Liver (tissue), 9 donors: Measurements from ENCODE around the gene TEK. TPM values are rescaled to one million over a fixed set of nuclear protein-coding genes. Genes with fewer than 3 reads are reported as not detected.

Experiments
- DNase-seq: peaks from one replicate; pipeline ENCODE4 v3.0.0-alpha.2; 2017; ENCODE audit warnings: low spot score
- H3K27ac ChIP-seq, 2 donors: one replicate each; pipeline ENCODE4 v1.7.0; 2013; ENCODE audit warnings: inconsistent platforms in 2 of 2, low read length in 2 of 2, control low read depth in 1 of 2, low read depth in 1 of 2, mild to moderate bottlenecking in 1 of 2
- H3K27me3 ChIP-seq, 4 donors: one replicate each; pipeline versions ENCODE4 v1.6.1 to v1.7.0; 2013; ENCODE audit warnings: low read length in 3 of 4, inconsistent platforms in 1 of 4, mild to moderate bottlenecking in 1 of 4, moderate library complexity in 1 of 4; ENCODE audit not compliant: control insufficient read depth in 4 of 4, insufficient read depth in 4 of 4
- H3K36me3 ChIP-seq, 4 donors: one replicate each; pipeline versions ENCODE4 v1.6.1 to v1.7.0; 2013; ENCODE audit warnings: low read length in 3 of 4, mild to moderate bottlenecking in 3 of 4, low read depth in 1 of 4, moderate library complexity in 1 of 4; ENCODE audit not compliant: control insufficient read depth in 4 of 4, insufficient read depth in 3 of 4
- H3K4me1 ChIP-seq, 4 donors: one replicate each; pipeline versions ENCODE4 v1.6.1 to v1.7.0; 2013; ENCODE audit warnings: low read length in 3 of 4, mild to moderate bottlenecking in 3 of 4, moderate library complexity in 1 of 4; ENCODE audit not compliant: control insufficient read depth in 4 of 4, insufficient read depth in 4 of 4
- H3K4me3 ChIP-seq, 3 donors: one replicate each; pipeline versions ENCODE4 v1.6.1 to v1.7.0; 2013; ENCODE audit warnings: low read length in 3 of 3, control low read depth in 1 of 3, low read depth in 1 of 3, mild to moderate bottlenecking in 1 of 3
- H3K9ac ChIP-seq, 2 donors: one replicate each; pipeline ENCODE4 v1.7.0; 2013; ENCODE audit warnings: low read length in 2 of 2, mild to moderate bottlenecking in 2 of 2, moderate library complexity in 2 of 2, control low read depth in 1 of 2, low read depth in 1 of 2
- H3K9me3 ChIP-seq, 4 donors: one replicate each; pipeline versions ENCODE4 v1.6.1 to v1.7.0; 2013; ENCODE audit warnings: low read length in 3 of 4; ENCODE audit not compliant: control insufficient read depth in 4 of 4
- ATF3 ChIP-seq: IDR thresholded peaks from 2 replicates; pipeline ENCODE4 v1.6.1; 2016; ENCODE audit warnings: antibody characterized with exemption
- CTCF ChIP-seq: fragments of 150-350 bp; IDR thresholded peaks from 2 replicates; pipeline ENCODE4 v1.5.1; 2017; ENCODE audit warnings: improper control_type of control experiment, low read depth, low read length; ENCODE audit not compliant: missing input control
- EGR1 ChIP-seq, 2 donors: IDR thresholded peaks; 2 replicates each; pipeline ENCODE4 v1.6.1; 2016 to 2018; ENCODE audit warnings: antibody characterized with exemption in 2 of 2, low read depth in 2 of 2
- FOXA1 ChIP-seq: IDR thresholded peaks from 2 replicates; pipeline ENCODE4 v1.6.1; 2016; ENCODE audit warnings: antibody characterized with exemption
- FOXA2 ChIP-seq: IDR thresholded peaks from 2 replicates; pipeline ENCODE4 v1.6.1; 2016; ENCODE audit warnings: antibody characterized with exemption
- HNF4A ChIP-seq, 2 donors: conservative IDR thresholded peaks; 2 replicates each; pipeline ENCODE4 v1.6.1; 2016; ENCODE audit warnings: antibody characterized with exemption in 2 of 2, mild to moderate bottlenecking in 2 of 2
- HNF4G ChIP-seq: IDR thresholded peaks from 2 replicates; pipeline ENCODE4 v1.6.1; 2016; ENCODE audit warnings: antibody characterized with exemption
- JUND ChIP-seq, 2 donors: IDR thresholded peaks; 2 replicates each; pipeline ENCODE4 v1.6.1; 2016; ENCODE audit warnings: antibody characterized with exemption in 2 of 2
- MAX ChIP-seq: IDR thresholded peaks from 2 replicates; pipeline ENCODE4 v1.6.1; 2016; ENCODE audit warnings: antibody characterized with exemption
- NR2F2 ChIP-seq: IDR thresholded peaks from 2 replicates; pipeline ENCODE4 v1.6.1; 2016; ENCODE audit warnings: antibody characterized with exemption
- RAD21 ChIP-seq, 2 donors: IDR thresholded peaks; 2 replicates each; pipeline ENCODE4 v1.6.1; 2016; ENCODE audit warnings: antibody characterized with exemption in 2 of 2, mild to moderate bottlenecking in 2 of 2
- REST ChIP-seq: IDR thresholded peaks from 2 replicates; pipeline ENCODE4 v1.6.1; 2016; ENCODE audit warnings: antibody characterized with exemption, mild to moderate bottlenecking
- RXRA ChIP-seq, 2 donors: IDR thresholded peaks; 2 replicates each; pipeline ENCODE4 v1.6.1; 2017 to 2018; ENCODE audit warnings: antibody characterized with exemption in 2 of 2, mild to moderate bottlenecking in 1 of 2
- SP1 ChIP-seq: IDR thresholded peaks from 2 replicates; pipeline ENCODE4 v1.6.1; 2018; ENCODE audit warnings: antibody characterized with exemption, mild to moderate bottlenecking
- TAF1 ChIP-seq: conservative IDR thresholded peaks from 2 replicates; pipeline ENCODE4 v1.6.1; 2016; ENCODE audit warnings: antibody characterized with exemption, mild to moderate bottlenecking
- YY1 ChIP-seq: IDR thresholded peaks from 2 replicates; pipeline ENCODE4 v1.6.1; 2016; ENCODE audit warnings: antibody characterized with exemption, mild to moderate bottlenecking
- ZBTB33 ChIP-seq: IDR thresholded peaks from 2 replicates; pipeline ENCODE4 v1.6.1; 2016; ENCODE audit warnings: antibody characterized with exemption
- WGBS: extraction: QIAGEN DNeasy Blood & Tissue Kit; methylation state at CpG from one replicate; pipeline ENCODE4 v1.1.7; 2013; 5-methylcytosine and 5-hydroxymethylcytosine counted together
- polyA plus RNA-seq, 2 donors: library from polyadenylated mRNA; stranded (reverse) in 1 of 2; unstranded in 1 of 2; fragments of 200-250 nt in 1 of 2; fragments of >200 nt in 1 of 2; fragmentation: Nextera tagmentation in 1 of 2; extraction: Ambion mirVana in 1 of 2; gene quantifications; one replicate each; pipeline versions ENCODE4 v1.2.1 to v1.2.3, GENCODE V29; 2013 to 2015
- total RNA-seq, 2 donors: library from RNA; depleted of rRNA; stranded (reverse); fragments of >200 nt; gene quantifications; one replicate each; pipeline ENCODE4 v1.2.3, GENCODE V29; 2014
- donor health status: healthy.
- donor health status: healthy.
- donor health status: healthy.
- donor health status: healthy.
- donor health status: healthy.

Gene TEK
- total and polyA plus RNA-seq, 4 donors, result 2.9 to 13.8 (median 8.4) TPM

GRCh38 chr9:27124151-27124550, 15.1 kb downstream of the TEK start:
- Histone ChIP-seq H3K27ac (no peak overlapping the region), H3K4me1 (no peaks in the 10 kb centered on the region), H3K4me3 (no peak overlapping the region), H3K36me3 (no peaks in the 10 kb centered on the region), H3K27me3 (peaks cover 0 to 4% (median 0%) of the 10 kb centered on the region in 4 donors), H3K9me3 (no peaks in the 10 kb centered on the region), H3K9ac (no peak overlapping the region)
- 76% methylated on average over 3 of the region's 3 CpGs for WGBS
- no peak for TF ChIP-seq CTCF
- TF ChIP-seq MAX, result no peak
- TF ChIP-seq ATF3, result no peak
- TF ChIP-seq HNF4G, result no peak
- TF ChIP-seq FOXA1, result no peak
- no peak for DNase-seq

- no peak for TF ChIP-seq FOXA1
- TF ChIP-seq HNF4A (conservative IDR thresholded peaks at IDR 0.05), result no peak
- TF ChIP-seq EGR1 (IDR thresholded peaks at IDR 0.05; ENCODE audit: low read depth in 2 of 2), result no peak
- TF ChIP-seq RXRA (IDR thresholded peaks at IDR 0.05), result no peak
- TF ChIP-seq YY1, result no peak
- no peak for TF ChIP-seq MAX
- TF ChIP-seq ZBTB33, result no peak
- no peak for TF ChIP-seq RAD21 (IDR thresholded peaks at IDR 0.05)
- no peak for TF ChIP-seq FOXA2
- no peak for TF ChIP-seq CTCF
- TF ChIP-seq REST, result no peak
- TF ChIP-seq ATF3, result no peak
- no peak for TF ChIP-seq SP1
- TF ChIP-seq JUND (IDR thresholded peaks at IDR 0.05), result no peak
- TF ChIP-seq NR2F2, result no peak
- no peak for TF ChIP-seq TAF1
- Histone ChIP-seq H3K9me3 (no peaks in the 10 kb centered on the region), H3K4me3 (no peak overlapping the region), H3K9ac (no peak overlapping the region), H3K36me3 (no peaks in the 10 kb centered on the region), H3K27me3 (peaks cover 0 to 3% (median 0%) of the 10 kb centered on the region in 4 donors), H3K27ac (no peak overlapping the region), H3K4me1 (no peaks in the 10 kb centered on the region)
- DNase-seq, result no peak
- 74% methylated on average over 4 of the region's 4 CpGs for whole genome bisulfite sequencing
These were observed 16.0 kb downstream of the TEK start for GRCh38 chr9:27125030-27125429.
